ENCODE measurements around the gene SCLY.

- TF ChIP-seq CTCF (IDR thresholded peaks at IDR 0.05 in 2 of 3, conservative IDR thresholded peaks at IDR 0.05 in 1 of 3; ENCODE audit: borderline replicate concordance in 1 of 3, insufficient read depth in 1 of 3, low read depth in 2 of 3, low read length in 2 of 3) (no peak), POLR2AphosphoS5 (IDR thresholded peaks at IDR 0.05; ENCODE audit: low read depth, low read length) (no peak), POLR2A (IDR thresholded peaks at IDR 0.05; ENCODE audit: borderline replicate concordance, extremely low read depth, insufficient read depth, insufficient read length) (no peak), EZH2 (IDR thresholded peaks at IDR 0.05) (no peak), REST (IDR thresholded peaks at IDR 0.05; ENCODE audit: low read depth) (no peak), MAX (IDR thresholded peaks at IDR 0.05) (no peak), EZH2phosphoT487 (IDR thresholded peaks at IDR 0.05; ENCODE audit: borderline replicate concordance) (no peak), RAD21 (IDR thresholded peaks at IDR 0.05; ENCODE audit: low read depth) (no peak), JUND (IDR thresholded peaks at IDR 0.05) (no peak), CEBPB (IDR thresholded peaks at IDR 0.05; ENCODE audit: low read depth) (no peak), YY1 (IDR thresholded peaks at IDR 0.05; ENCODE audit: extremely low read depth, insufficient replicate concordance, low read depth, low read length) (no peak)
Observed at GRCh38 chr2:238100821-238101771, 40.3 kb downstream of the SCLY start.
